B cell (primary cell): ENCODE results near the gene HOGA1. TPM values are rescaled to one million over a fixed set of nuclear protein-coding genes. Genes with fewer than 3 reads are reported as not detected.
"Not testable (repeated sequence)": the region's sequence is repeated elsewhere in the genome, so short reads cannot be mapped to it uniquely, and the experiment has no call there.

Experiments
- ATAC-seq: fragments of 200-7000 bp; cut with Tn5 transposase; one replicate; pipeline ENCODE4 v1.10.0; 2021; ENCODE audit warnings: low read depth, mild to moderate bottlenecking, moderate number of reproducible peaks, moderate library complexity
- CTCF ChIA-PET: fragments of 350-600 bp; sonication (Branson Sonifier 250); formaldehyde crosslinking; loops from one replicate; lab custom pipeline; 2021; ENCODE audit warnings: antibody characterized with exemption, inconsistent platforms; lab: Charles Lee
- POLR2A ChIA-PET: fragments of 350-600 bp; sonication (Branson Sonifier 250); formaldehyde crosslinking; loops from one replicate; lab custom pipeline; 2021; ENCODE audit warnings: antibody characterized with exemption; lab: Charles Lee
- DNase-seq: peaks from one replicate; pipeline ENCODE4 v3.0.0; 2013
- H2AFZ ChIP-seq: 2 replicates; pipeline ENCODE4 v1.6.1; 2012; ENCODE audit warnings: mild to moderate bottlenecking, low read depth, low read length; ENCODE audit not compliant: insufficient read depth, poor library complexity, severe bottlenecking
- H3K27ac ChIP-seq, 2 donors: 1 replicate in 1 of 2; 2 replicates in 1 of 2; pipeline ENCODE4 v1.5.1; 2012 to 2013; ENCODE audit warnings: low read length in 2 of 2, mild to moderate bottlenecking in 2 of 2, moderate library complexity in 1 of 2
- H3K27me3 ChIP-seq, 4 experiments: fragments of 200-600 bp in 1 of 4; sonication (generic) in 1 of 4; replicated peaks in 1 of 4; 1 replicate in 2 of 4; 2 replicates in 2 of 4; pipeline versions ENCODE4 v1.6.1 to v1.7.0; 2013 to 2016; ENCODE audit warnings: low read length in 3 of 4, mild to moderate bottlenecking in 2 of 4, mixed read lengths in 1 of 4, moderate library complexity in 1 of 4; ENCODE audit not compliant: insufficient read depth in 4 of 4, control insufficient read depth in 3 of 4; ENCODE audit errors: control extremely low read depth in 1 of 4
- H3K36me3 ChIP-seq, 2 experiments: replicated peaks in 1 of 2; 1 replicate in 1 of 2; 2 replicates in 1 of 2; pipeline versions ENCODE4 v1.6.1 to v1.7.1; 2013; ENCODE audit warnings: low read length in 1 of 2; ENCODE audit not compliant: insufficient read depth in 2 of 2, control insufficient read depth in 1 of 2; ENCODE audit errors: control extremely low read depth in 1 of 2, extremely low read depth in 1 of 2
- H3K4me1 ChIP-seq, 2 donors: fragments of 200-600 bp in 1 of 2; sonication (generic) in 1 of 2; 1 replicate in 1 of 2; 2 replicates in 1 of 2; pipeline versions ENCODE4 v1.5.1 to v1.6.1; 2013 to 2017; ENCODE audit warnings: low read length in 2 of 2; ENCODE audit not compliant: control insufficient read depth in 2 of 2, insufficient read depth in 2 of 2
- H3K4me2 ChIP-seq: replicated peaks from 2 replicates; pipeline ENCODE3; 2012; ENCODE audit warnings: mild to moderate bottlenecking, low read depth, low read length; ENCODE audit not compliant: poor library complexity, severe bottlenecking
- H3K4me3 ChIP-seq, 5 experiments: fragments of 200-600 bp in 1 of 5; sonication (generic) in 1 of 5; 1 replicate in 3 of 5; 2 replicates in 2 of 5; pipeline versions ENCODE4 v1.5.1 to v1.7.0; 2011 to 2016; ENCODE audit warnings: low read length in 4 of 5, mild to moderate bottlenecking in 4 of 5, low read depth in 2 of 5, control low read depth in 1 of 5, moderate library complexity in 1 of 5; ENCODE audit not compliant: insufficient read depth in 1 of 5; ENCODE audit errors: control extremely low read depth in 1 of 5, extremely low read depth in 1 of 5
- H3K79me2 ChIP-seq: fragments of 200-600 bp; sonication (generic); one replicate; pipeline ENCODE4 v1.6.0; 2016; ENCODE audit warnings: low read length; ENCODE audit not compliant: control insufficient read depth, insufficient read depth
- H3K9ac ChIP-seq: fragments of 200-600 bp; sonication (generic); 2 replicates; pipeline ENCODE4 v1.6.1; 2017; ENCODE audit warnings: mild to moderate bottlenecking, low read length, moderate library complexity
- H3K9me3 ChIP-seq, 3 donors: one replicate each; pipeline versions ENCODE4 v1.6.1 to v1.7.1; 2013; ENCODE audit warnings: low read length in 2 of 3; ENCODE audit not compliant: control insufficient read depth in 2 of 3, insufficient read depth in 1 of 3; ENCODE audit errors: control extremely low read depth in 1 of 3
- H4K20me1 ChIP-seq: 2 replicates; pipeline ENCODE4 v1.6.0; 2012; ENCODE audit warnings: mild to moderate bottlenecking, low read length; ENCODE audit not compliant: insufficient read depth, control insufficient read depth, poor library complexity, severe bottlenecking
- H3K27ac Mint-ChIP-seq: one replicate; pipeline ENCODE4 v1.8.0; 2021; ENCODE audit warnings: mixed read lengths
- H3K27me3 Mint-ChIP-seq: one replicate; pipeline ENCODE4 v1.8.0; 2021; ENCODE audit warnings: mixed read lengths
- H3K4me1 Mint-ChIP-seq: one replicate; pipeline ENCODE4 v1.8.0; 2021; ENCODE audit warnings: mixed read lengths
- H3K4me3 Mint-ChIP-seq: one replicate; pipeline ENCODE4 v1.8.0; 2021; ENCODE audit warnings: mixed read lengths
- H3K9me3 Mint-ChIP-seq: one replicate; pipeline ENCODE4 v1.8.0; 2022; ENCODE audit warnings: mixed read lengths; ENCODE audit not compliant: insufficient read depth
- WGBS: methylation state at CpG from one replicate; pipeline ENCODE4 v1.1.5; 2013; ENCODE audit warnings: missing lambda C conversion rate; ENCODE audit not compliant: insufficient coverage; 5-methylcytosine and 5-hydroxymethylcytosine counted together
- intact Hi-C: fragments of 100-400 bp; cut with micrococcal nuclease; formaldehyde crosslinking; loops from one replicate; pipeline ENCODE4 v1.10.0; 2022
- polyA plus RNA-seq: library from polyadenylated mRNA; depleted of rRNA; stranded (reverse); fragments of >200 nt; gene quantifications from 2 replicates; pipeline ENCODE4 v1.2.3, GENCODE V29; 2012
- total RNA-seq, 2 donors: library from RNA; stranded (reverse); fragments of 120-200 nt in 1 of 2; gene quantifications; 1 replicate in 1 of 2; 2 replicates in 1 of 2; pipeline versions ENCODE4 v1.2.3 to v1.2.4, GENCODE V29; 2013 to 2022

Gene HOGA1
- total and polyA plus RNA-seq, 2 donors (not counting 1 experiment from before 2014, with no cell fraction given), result not detected

DNA sequence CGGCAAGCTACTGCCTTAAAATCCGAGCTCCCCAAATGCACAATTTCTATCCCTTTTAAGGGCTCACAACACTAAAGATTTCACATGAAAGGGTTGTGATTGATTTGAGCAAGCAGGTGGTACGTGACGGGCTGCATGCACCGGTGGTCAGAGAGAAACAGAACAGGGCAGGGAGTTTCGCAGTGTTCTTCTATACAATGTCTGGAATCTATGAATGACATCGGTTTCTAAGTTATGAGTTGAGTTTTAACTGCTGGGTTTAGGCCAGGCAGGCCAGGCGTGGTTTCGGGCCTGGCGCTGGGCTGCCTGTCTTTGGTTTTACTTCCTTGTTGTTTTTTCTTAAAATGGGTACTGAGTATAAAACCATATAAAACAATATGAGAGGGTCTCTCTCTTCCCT is 28.6 kb upstream of the HOGA1 start:
- H3K27ac Mint-ChIP-seq, H3K4me1 Mint-ChIP-seq, H3K9ac ChIP-seq, H3K9me3 ChIP-seq, H4K20me1 ChIP-seq, POLR2A ChIA-PET, H3K79me2 ChIP-seq, H3K4me3 Mint-ChIP-seq, H3K27ac ChIP-seq, intact Hi-C loops, DNase-seq, H3K4me1 ChIP-seq, H3K4me3 ChIP-seq, H2AFZ ChIP-seq, H3K9me3 Mint-ChIP-seq, ATAC-seq, H3K27me3 Mint-ChIP-seq, H3K4me2 ChIP-seq, H3K36me3 ChIP-seq, H3K27me3 ChIP-seq: not testable (repeated sequence)
- WGBS, result 90% methylated on average over 2 of the region's 10 CpGs
- CTCF ChIA-PET, result interaction anchor here (2.1 to 6.8 kb wide), 2 partner anchors 91 to 154 kb away, joined by 7 to 96 read pairs; partner anchors contain the start of gene RRP12

- H3K27me3 ChIP-seq, H3K4me1 ChIP-seq, H3K9me3 Mint-ChIP-seq, ATAC-seq, POLR2A ChIA-PET, H3K27me3 Mint-ChIP-seq, H3K9me3 ChIP-seq, CTCF ChIA-PET, H3K4me3 Mint-ChIP-seq, H3K4me1 Mint-ChIP-seq, H3K79me2 ChIP-seq, H3K9ac ChIP-seq, H2AFZ ChIP-seq, H3K27ac ChIP-seq, H3K36me3 ChIP-seq, H3K27ac Mint-ChIP-seq, H3K4me2 ChIP-seq, H3K4me3 ChIP-seq, intact Hi-C loops, H4K20me1 ChIP-seq, DNase-seq: not testable (repeated sequence)
- WGBS, result 90% methylated on average over 15 of the region's 17 CpGs
Measured at GRCh38 chr10:97560731-97561381, 23.3 kb upstream of the HOGA1 start.

DNA sequence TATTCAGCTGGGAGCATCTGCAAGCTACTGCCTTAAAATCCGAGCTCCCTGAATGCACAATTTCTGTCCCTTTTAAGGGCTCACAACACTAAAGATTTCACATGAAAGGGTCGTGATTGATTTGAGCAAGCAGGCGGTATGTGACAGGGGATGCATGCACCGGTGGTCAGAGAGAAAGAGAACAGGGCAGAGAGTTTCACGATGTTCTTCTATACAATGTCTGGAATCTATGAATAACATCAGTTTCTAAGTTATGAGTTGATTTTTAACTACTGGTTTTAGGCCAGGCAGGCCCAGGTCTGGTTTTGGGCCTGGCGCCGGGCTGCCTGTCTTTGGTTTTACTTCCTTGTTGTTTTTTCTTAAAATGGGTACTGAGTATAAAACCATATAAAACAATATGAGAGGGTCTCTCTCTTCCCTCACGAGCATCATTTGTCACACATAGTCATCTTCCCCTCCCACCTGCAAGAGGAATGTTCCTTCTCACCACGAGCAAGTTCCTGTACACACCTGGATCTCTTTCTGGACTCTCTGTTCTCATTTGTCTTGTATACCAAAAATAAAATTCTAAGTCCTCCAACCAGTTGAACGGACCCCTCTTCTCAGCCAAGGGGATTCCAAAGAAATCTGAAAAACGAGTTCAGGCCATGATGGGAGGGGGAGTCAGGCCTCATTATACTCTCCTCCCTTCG is 22.7 kb upstream of the HOGA1 start:
- intact Hi-C loops, H3K4me1 ChIP-seq, H3K4me2 ChIP-seq, H3K4me3 ChIP-seq, H3K9me3 ChIP-seq, H2AFZ ChIP-seq, H3K27ac ChIP-seq, H3K27me3 ChIP-seq, H3K27ac Mint-ChIP-seq, H3K79me2 ChIP-seq, H3K4me1 Mint-ChIP-seq, DNase-seq, H4K20me1 ChIP-seq, CTCF ChIA-PET, H3K27me3 Mint-ChIP-seq, H3K9ac ChIP-seq, ATAC-seq, H3K4me3 Mint-ChIP-seq, H3K9me3 Mint-ChIP-seq, POLR2A ChIA-PET, H3K36me3 ChIP-seq: not testable (repeated sequence)
- WGBS, result 89% methylated on average over 5 of the region's 12 CpGs

- 83% methylated on average over 3 of the region's 5 CpGs for WGBS
- intact Hi-C loops, result not testable (repeated sequence)
Measured at GRCh38 chr10:97562329-97562728, 21.9 kb upstream of the HOGA1 start.

More at GRCh38 chr10:97562329-97562728, 21.9 kb upstream of the HOGA1 start:
- H4K20me1 ChIP-seq, H3K4me2 ChIP-seq, H3K4me1 ChIP-seq, H3K9me3 Mint-ChIP-seq, H3K9me3 ChIP-seq, DNase-seq, H3K27ac Mint-ChIP-seq, H3K9ac ChIP-seq, H3K4me1 Mint-ChIP-seq, H3K27me3 ChIP-seq, H3K27me3 Mint-ChIP-seq, H3K4me3 Mint-ChIP-seq, H3K36me3 ChIP-seq, H2AFZ ChIP-seq, ATAC-seq, H3K79me2 ChIP-seq, POLR2A ChIA-PET, H3K27ac ChIP-seq, H3K4me3 ChIP-seq, CTCF ChIA-PET: not testable (repeated sequence)
